ENCODE measurements around the gene TMEM9.

TMEM9 gene

DNA sequence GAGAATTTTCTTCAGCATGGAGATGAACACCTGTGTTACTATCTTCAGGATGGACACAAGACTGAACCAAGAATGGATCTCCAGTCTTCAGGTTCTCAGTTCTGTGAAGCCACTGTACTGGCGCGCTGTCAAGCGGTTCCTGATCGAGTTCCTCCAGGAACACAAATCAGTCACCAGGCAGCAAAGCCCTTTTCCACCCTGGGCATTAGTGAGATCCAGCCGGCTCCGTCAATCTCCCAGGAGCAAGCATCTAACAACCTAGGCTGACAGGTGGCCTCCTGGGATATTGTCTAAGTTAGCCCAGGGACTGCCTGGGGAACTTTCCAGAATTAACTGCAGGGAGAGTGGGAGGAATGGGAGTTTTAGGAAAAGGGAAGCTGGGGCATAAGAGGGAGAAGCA is 26.6 kb upstream of the TMEM9 start:
- TF ChIP-seq, protein P1, sequence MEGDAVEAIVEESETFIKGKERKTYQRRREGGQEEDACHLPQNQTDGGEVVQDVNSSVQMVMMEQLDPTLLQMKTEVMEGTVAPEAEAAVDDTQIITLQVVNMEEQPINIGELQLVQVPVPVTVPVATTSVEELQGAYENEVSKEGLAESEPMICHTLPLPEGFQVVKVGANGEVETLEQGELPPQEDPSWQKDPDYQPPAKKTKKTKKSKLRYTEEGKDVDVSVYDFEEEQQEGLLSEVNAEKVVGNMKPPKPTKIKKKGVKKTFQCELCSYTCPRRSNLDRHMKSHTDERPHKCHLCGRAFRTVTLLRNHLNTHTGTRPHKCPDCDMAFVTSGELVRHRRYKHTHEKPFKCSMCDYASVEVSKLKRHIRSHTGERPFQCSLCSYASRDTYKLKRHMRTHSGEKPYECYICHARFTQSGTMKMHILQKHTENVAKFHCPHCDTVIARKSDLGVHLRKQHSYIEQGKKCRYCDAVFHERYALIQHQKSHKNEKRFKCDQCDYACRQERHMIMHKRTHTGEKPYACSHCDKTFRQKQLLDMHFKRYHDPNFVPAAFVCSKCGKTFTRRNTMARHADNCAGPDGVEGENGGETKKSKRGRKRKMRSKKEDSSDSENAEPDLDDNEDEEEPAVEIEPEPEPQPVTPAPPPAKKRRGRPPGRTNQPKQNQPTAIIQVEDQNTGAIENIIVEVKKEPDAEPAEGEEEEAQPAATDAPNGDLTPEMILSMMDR (IDR thresholded peaks at IDR 0.05; ENCODE audit: insufficient read depth, low read length, poor library complexity, severe bottlenecking): no peak
- no peak for DNase-seq (ENCODE audit: extremely low read depth, insufficient read length)
- Histone ChIP-seq H3K4me3 (replicated peaks; ENCODE audit: low read depth, low read length) (no peak overlapping the region), H3K27me3 (replicated peaks; ENCODE audit: control insufficient read depth, insufficient read depth, low read length) (no peaks in the 10 kb centered on the region), H3K36me3 (ENCODE audit: control insufficient read depth, insufficient read depth, low read length) (no peaks in the 10 kb centered on the region)

DNA sequence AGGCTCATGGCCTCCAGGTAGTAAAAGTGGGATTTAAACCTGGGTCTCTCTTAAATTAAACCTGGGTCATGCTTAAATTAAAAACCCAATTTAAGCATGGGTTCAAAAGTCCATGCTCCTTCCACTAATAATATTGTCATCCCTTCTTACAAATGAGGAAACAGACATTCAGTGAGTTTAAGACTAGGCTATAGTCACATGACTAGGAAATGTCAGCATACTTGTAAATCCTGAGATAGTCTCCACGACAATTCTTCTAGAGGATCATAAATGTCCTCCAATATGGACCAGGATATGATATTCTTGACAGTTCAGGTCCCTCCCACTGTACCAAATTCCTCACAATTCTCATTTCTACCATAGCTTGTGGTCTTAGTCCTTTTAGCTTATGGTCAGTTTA is 25.9 kb upstream of the TMEM9 start:
- no peak for DNase-seq (ENCODE audit: extremely low read depth, insufficient read length)
- TF ChIP-seq, protein P1 (IDR thresholded peaks at IDR 0.05; ENCODE audit: insufficient read depth, low read length, poor library complexity, severe bottlenecking): no peak
- Histone ChIP-seq H3K4me3 (replicated peaks; ENCODE audit: low read depth, low read length) (no peak overlapping the region), H3K36me3 (ENCODE audit: control insufficient read depth, insufficient read depth, low read length) (no peaks in the 10 kb centered on the region), H3K27me3 (replicated peaks; ENCODE audit: control insufficient read depth, insufficient read depth, low read length) (no peaks in the 10 kb centered on the region)

DNA sequence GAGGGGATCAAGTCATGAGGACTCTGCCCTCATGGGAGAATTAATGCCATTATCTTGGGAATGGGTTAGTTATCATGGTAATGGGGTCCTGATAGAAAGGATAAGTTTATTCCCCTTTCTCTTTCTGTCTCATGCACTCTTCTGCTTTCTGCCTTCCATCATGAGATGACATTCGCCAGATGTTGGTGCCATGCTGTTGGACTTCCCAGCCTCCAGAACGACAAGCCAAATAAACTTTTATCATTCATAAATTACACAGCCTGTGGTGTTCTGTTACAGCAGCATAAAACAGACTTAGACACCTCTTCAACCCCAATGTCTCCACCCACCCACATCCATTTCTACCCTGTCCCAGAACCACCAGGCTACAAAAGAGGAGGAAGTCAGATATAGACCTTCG is 24.4 kb upstream of the TMEM9 start:
- no peak for DNase-seq (ENCODE audit: extremely low read depth, insufficient read length)
- no peaks in the 10 kb centered on the region for H3K36me3 ChIP-seq (ENCODE audit: control insufficient read depth, insufficient read depth, low read length)
- no peaks in the 10 kb centered on the region for H3K27me3 ChIP-seq (replicated peaks; ENCODE audit: control insufficient read depth, insufficient read depth, low read length)
- TF ChIP-seq, protein P1 (IDR thresholded peaks at IDR 0.05; ENCODE audit: insufficient read depth, low read length, poor library complexity, severe bottlenecking): no peak
- no peak overlapping the region for H3K4me3 ChIP-seq (replicated peaks; ENCODE audit: low read depth, low read length)

DNA sequence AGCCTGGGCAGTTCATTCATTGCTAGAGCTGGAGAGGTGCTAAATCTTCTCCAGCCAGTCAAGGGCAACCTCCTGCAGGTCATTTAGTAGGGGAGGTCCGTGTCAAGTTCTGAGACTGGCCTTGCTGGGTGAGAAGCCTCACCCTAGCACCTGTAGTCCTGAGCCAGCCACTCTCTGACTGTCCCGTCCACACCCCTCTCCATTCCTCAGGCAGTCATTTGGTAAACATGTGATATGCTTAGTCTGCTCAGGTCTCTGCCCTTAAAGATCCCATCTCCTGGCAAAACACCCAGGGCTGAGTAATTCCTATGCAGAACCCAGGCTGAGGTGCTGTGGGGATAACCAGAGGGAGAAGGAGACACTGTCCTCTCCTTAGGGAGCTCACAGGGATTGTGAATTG is 22.7 kb upstream of the TMEM9 start:
- Histone ChIP-seq H3K36me3 (ENCODE audit: control insufficient read depth, insufficient read depth, low read length) (no peaks in the 10 kb centered on the region), H3K4me3 (replicated peaks; ENCODE audit: low read depth, low read length) (no peak overlapping the region), H3K27me3 (replicated peaks; ENCODE audit: control insufficient read depth, insufficient read depth, low read length) (no peaks in the 10 kb centered on the region)
- TF ChIP-seq, protein P1 (IDR thresholded peaks at IDR 0.05; ENCODE audit: insufficient read depth, low read length, poor library complexity, severe bottlenecking): no peak
- DNase-seq (ENCODE audit: extremely low read depth, insufficient read length): no peak

DNA sequence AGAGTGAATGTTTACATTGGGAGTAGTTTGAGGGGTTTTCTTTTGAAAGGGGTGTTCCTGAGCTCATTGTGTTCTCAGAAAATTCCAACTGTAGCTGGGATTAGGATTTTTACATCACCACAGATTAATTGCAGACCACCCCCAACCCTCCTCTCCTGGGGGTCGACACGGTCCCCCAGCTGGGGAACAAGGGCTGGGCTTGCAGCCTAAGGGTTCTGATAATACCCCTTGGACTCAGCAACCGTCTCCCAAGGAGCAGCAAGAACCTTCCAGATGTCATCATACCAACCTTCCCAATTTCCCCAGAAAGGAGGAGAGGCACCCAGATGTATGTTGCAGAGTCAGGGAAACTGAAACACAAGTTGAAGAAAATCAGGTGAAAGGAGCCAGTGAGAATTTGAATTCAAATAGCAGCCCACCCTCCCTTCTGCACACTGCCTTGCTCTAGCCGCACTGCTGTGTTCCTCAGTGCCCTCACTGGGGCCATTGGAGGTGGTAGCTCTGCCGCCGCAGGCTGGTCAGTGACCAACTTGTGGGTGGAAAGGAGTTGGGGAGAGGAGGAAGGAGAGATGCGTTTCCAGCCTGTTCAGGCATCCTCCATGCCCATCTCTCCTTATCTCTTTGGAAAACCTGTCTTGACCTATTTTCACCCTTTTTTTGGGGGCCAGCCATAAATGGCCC is 21.7 kb upstream of the TMEM9 start:
- TF ChIP-seq, protein P1 (IDR thresholded peaks at IDR 0.05; ENCODE audit: insufficient read depth, low read length, poor library complexity, severe bottlenecking): no peak
- Histone ChIP-seq H3K36me3 (ENCODE audit: control insufficient read depth, insufficient read depth, low read length) (no peaks in the 10 kb centered on the region), H3K4me3 (replicated peaks; ENCODE audit: low read depth, low read length) (no peak overlapping the region), H3K27me3 (replicated peaks; ENCODE audit: control insufficient read depth, insufficient read depth, low read length) (no peaks in the 10 kb centered on the region)
- DNase-seq (ENCODE audit: extremely low read depth, insufficient read length): no peak

DNA sequence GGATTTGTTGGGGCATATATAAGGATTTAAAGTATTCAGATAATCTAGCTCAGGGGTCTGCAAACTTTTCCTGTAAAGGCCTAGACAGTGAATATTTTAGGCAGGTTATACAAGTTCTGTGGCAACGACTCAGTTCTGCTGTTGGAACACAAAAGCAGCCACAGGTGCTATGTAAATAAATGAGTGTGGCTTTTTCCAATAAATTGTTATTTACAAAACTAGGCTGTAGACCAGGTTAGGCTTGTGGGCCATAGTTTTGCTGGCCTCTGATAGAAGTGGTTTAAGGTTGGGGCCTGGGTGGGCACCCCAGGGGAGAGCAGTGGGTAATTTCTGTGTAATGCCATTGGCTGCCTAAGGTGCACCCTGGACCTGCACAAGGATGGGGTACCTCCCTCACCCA is 19.5 kb upstream of the TMEM9 start:
- DNase-seq (ENCODE audit: extremely low read depth, insufficient read length): no peak
- H3K36me3 ChIP-seq (ENCODE audit: control insufficient read depth, insufficient read depth, low read length): no peaks in the 10 kb centered on the region

More for the DNA sequence above, 19.5 kb upstream of the TMEM9 start:
- Histone ChIP-seq H3K27me3 (replicated peaks; ENCODE audit: control insufficient read depth, insufficient read depth, low read length) (no peaks in the 10 kb centered on the region), H3K4me3 (replicated peaks; ENCODE audit: low read depth, low read length) (no peak overlapping the region)
- TF ChIP-seq, protein P1 (IDR thresholded peaks at IDR 0.05; ENCODE audit: insufficient read depth, low read length, poor library complexity, severe bottlenecking): no peak

Measured in GM06990 (cell line).